ENCODE measurements around the gene FSHR. TPM values are rescaled to one million over a fixed set of nuclear protein-coding genes. Genes with fewer than 3 reads are reported as not detected.

Gene FSHR
- total RNA-seq, 2 experiments from 2014 or later, result not detected

GRCh38 chr2:49122107-49122506 lies 32.2 kb downstream of the FSHR start:
- POLR2A ChIA-PET, result no interaction called here
- CTCF ChIA-PET, result no interaction called here

- ChIA-PET CTCF (no interaction called here), POLR2A (no interaction called here)
These were observed 41.3 kb downstream of the FSHR start for GRCh38 chr2:49113046-49113445.

GRCh38 chr2:49111456-49111855 lies 42.9 kb downstream of the FSHR start:
- CTCF ChIA-PET, result no interaction called here

GRCh38 chr2:49111006-49111405 lies 43.3 kb downstream of the FSHR start:
- ChIA-PET CTCF (no interaction called here), POLR2A (no interaction called here)

More at GRCh38 chr2:49111456-49111855, 42.9 kb downstream of the FSHR start:
- POLR2A ChIA-PET, result no interaction called here

GRCh38 chr2:49110571-49110970 lies 43.7 kb downstream of the FSHR start:
- ChIA-PET POLR2A (no interaction called here), CTCF (no interaction called here)

GRCh38 chr2:49108851-49109250 lies 45.5 kb downstream of the FSHR start:
- ChIA-PET CTCF (no interaction called here), POLR2A (no interaction called here)

GRCh38 chr2:49108436-49108835 lies 45.9 kb downstream of the FSHR start:
- POLR2A ChIA-PET, result no interaction called here
- CTCF ChIA-PET, result no interaction called here

- ChIA-PET CTCF (no interaction called here), POLR2A (no interaction called here)
These were observed 48.8 kb downstream of the FSHR start for GRCh38 chr2:49105506-49105905.

- CTCF ChIA-PET, result no interaction called here
- POLR2A ChIA-PET, result no interaction called here
These were observed 52.2 kb downstream of the FSHR start for GRCh38 chr2:49102146-49102545.

GRCh38 chr2:49080681-49081080 lies 73.6 kb downstream of the FSHR start:
- ChIA-PET CTCF (no interaction called here), POLR2A (no interaction called here)

- ChIA-PET POLR2A (no interaction called here), CTCF (no interaction called here)
These were observed 83.6 kb downstream of the FSHR start for GRCh38 chr2:49070716-49071115.

- ChIA-PET CTCF (no interaction called here), POLR2A (no interaction called here)
These were observed 84.5 kb downstream of the FSHR start for GRCh38 chr2:49069829-49070228.

- ChIA-PET POLR2A (no interaction called here), CTCF (no interaction called here)
These were observed 85.7 kb downstream of the FSHR start for GRCh38 chr2:49068613-49069012.

- CTCF ChIA-PET, result no interaction called here
- POLR2A ChIA-PET, result no interaction called here
These were observed 86.3 kb downstream of the FSHR start for GRCh38 chr2:49067971-49068370.

- ChIA-PET POLR2A (no interaction called here), CTCF (no interaction called here)
These were observed 101.2 kb downstream of the FSHR start for GRCh38 chr2:49053156-49053555.

GRCh38 chr2:49050265-49050664 lies 104.0 kb downstream of the FSHR start:
- ChIA-PET CTCF (no interaction called here), POLR2A (no interaction called here)

GRCh38 chr2:49049161-49049560 lies 105.2 kb downstream of the FSHR start:
- POLR2A ChIA-PET, result no interaction called here

GRCh38 chr2:49045083-49045482 lies 109.2 kb downstream of the FSHR start:
- CTCF ChIA-PET, result no interaction called here
- POLR2A ChIA-PET, result no interaction called here

More at GRCh38 chr2:49049161-49049560, 105.2 kb downstream of the FSHR start:
- CTCF ChIA-PET, result no interaction called here

- CTCF ChIA-PET, result no interaction called here
- POLR2A ChIA-PET, result no interaction called here
These were observed 109.8 kb downstream of the FSHR start for GRCh38 chr2:49044350-49045079.

- ChIA-PET POLR2A (no interaction called here), CTCF (no interaction called here)
These were observed 110.8 kb downstream of the FSHR start for GRCh38 chr2:49043405-49043982.

GRCh38 chr2:49042488-49042887 lies 111.8 kb downstream of the FSHR start:
- ChIA-PET CTCF (no interaction called here), POLR2A (no interaction called here)

GRCh38 chr2:49041061-49041460 lies 113.3 kb downstream of the FSHR start:
- ChIA-PET POLR2A (no interaction called here), CTCF (no interaction called here)

Data from activated CD8-positive, alpha-beta memory T cell treated with anti-CD3 and anti-CD28 coated beads for 36 hours (primary cell).